HG03135 (cell line): ENCODE data around the gene KRTAP3-2.
"Not testable (repeated sequence)": the region's sequence is repeated elsewhere in the genome, so short reads cannot be mapped to it uniquely, and the experiment has no call there.

Source experiments
- ATAC-seq: cut with Tn5 transposase; IDR thresholded peaks from one replicate; pipeline ENCODE4 v1.9.1; 2021; ENCODE audit warnings: mild to moderate bottlenecking, moderate library complexity; ENCODE audit not compliant: unreplicated experiment

The KRTAP3-2 gene

GRCh38 chr17:40999563-40999962 lies at the start of gene KRTAP3-2:
Gene KRTAP3-2, minus strand, starts transcription at chr17:40999906. Its CDS starts 53 bp downstream, at chr17:40999853.
- ATAC-seq = not testable (repeated sequence)

- ATAC-seq = no peak
These were observed 49.4 kb upstream of the KRTAP3-2 start for GRCh38 chr17:41049110-41049509.

- no peak for ATAC-seq
These were observed 48.7 kb upstream of the KRTAP3-2 start for GRCh38 chr17:41048441-41048840.

GRCh38 chr17:41046735-41047465 lies 47.2 kb upstream of the KRTAP3-2 start, which contains the start of gene KRTAP2-1:
Gene KRTAP2-1, minus strand, starts transcription at chr17:41047316. Its CDS starts 49 bp downstream, at chr17:41047267.
- not testable (repeated sequence) for ATAC-seq

GRCh38 chr17:41042953-41043352 lies 43.2 kb upstream of the KRTAP3-2 start:
- no peak for ATAC-seq

GRCh38 chr17:41040783-41041571 lies 41.3 kb upstream of the KRTAP3-2 start, which contains the start of gene KRTAP1-1:
Gene KRTAP1-1, minus strand, starts transcription at chr17:41041450. Its CDS starts 53 bp downstream, at chr17:41041397.
- ATAC-seq = not testable (repeated sequence)

- ATAC-seq = no peak
These were observed 38.2 kb upstream of the KRTAP3-2 start for GRCh38 chr17:41037853-41038350.

- not testable (repeated sequence) for ATAC-seq
These were observed 34.7 kb upstream of the KRTAP3-2 start, which contains the start of gene KRTAP1-3 for GRCh38 chr17:41034346-41034935. Gene KRTAP1-3, minus strand, starts transcription at chr17:41034874. Its CDS starts 53 bp downstream, at chr17:41034821.

GRCh38 chr17:41029633-41030245 lies 30.0 kb upstream of the KRTAP3-2 start, which contains the start of gene KRTAP1-4:
Gene KRTAP1-4, minus strand, starts transcription at chr17:41030195. Its CDS starts 117 bp downstream, at chr17:41030078.
- no peak for ATAC-seq

GRCh38 chr17:41026715-41027471 lies 27.2 kb upstream of the KRTAP3-2 start, which contains the start of gene KRTAP1-5:
Gene KRTAP1-5, minus strand, starts transcription at chr17:41027208. Its CDS starts 53 bp downstream, at chr17:41027155.
- no peak for ATAC-seq

- no peak for ATAC-seq
These were observed 25.0 kb upstream of the KRTAP3-2 start for GRCh38 chr17:41024697-41025096.

GRCh38 chr17:41020336-41020735 lies 20.6 kb upstream of the KRTAP3-2 start:
- no peak for ATAC-seq

GRCh38 chr17:41019415-41019814 lies 19.7 kb upstream of the KRTAP3-2 start:
- no peak for ATAC-seq

- ATAC-seq = no peak
These were observed 18.8 kb upstream of the KRTAP3-2 start for GRCh38 chr17:41018541-41018940.

GRCh38 chr17:41016578-41017215 lies 17.0 kb upstream of the KRTAP3-2 start:
- no peak for ATAC-seq

GRCh38 chr17:41015454-41015853 lies 15.7 kb upstream of the KRTAP3-2 start:
- no peak for ATAC-seq

- ATAC-seq = no peak
These were observed 13.9 kb upstream of the KRTAP3-2 start for GRCh38 chr17:41013606-41014005.

- no peak for ATAC-seq
These were observed 13.5 kb upstream of the KRTAP3-2 start for GRCh38 chr17:41013181-41013580.
